Adrenal gland (tissue), 12 donors: ENCODE data around the gene CHRNB2. TPM values are rescaled to one million over a fixed set of nuclear protein-coding genes. Genes with fewer than 3 reads are reported as not detected.

Experiments used
- DNase-seq, 7 donors: peaks; one replicate each; pipeline ENCODE4 v3.0.0-alpha.2; 2019 to 2020
- H3K27ac ChIP-seq, 5 donors: fragments of 200-600 bp; sonication (generic) in 4 of 5; 1 replicate in 3 of 5; 2 replicates in 2 of 5; pipeline versions ENCODE4 v1.5.1 to v1.8.0; 2016 to 2020; ENCODE audit warnings: mild to moderate bottlenecking in 1 of 5
- H3K27me3 ChIP-seq: fragments of 200-600 bp; 2 replicates; pipeline ENCODE4 v1.8.0; 2021
- H3K36me3 ChIP-seq, 2 donors: fragments of 200-600 bp; replicated peaks in 1 of 2; 1 replicate in 1 of 2; 2 replicates in 1 of 2; pipeline versions ENCODE4 v1.5.1 to v1.8.0; 2018 to 2022
- H3K4me1 ChIP-seq, 2 donors: fragments of 200-600 bp; replicated peaks in 1 of 2; 1 replicate in 1 of 2; 2 replicates in 1 of 2; pipeline versions ENCODE4 v1.5.1 to v1.8.0; 2018 to 2021
- H3K4me3 ChIP-seq, 4 donors: fragments of 200-600 bp; sonication (generic) in 3 of 4; one replicate each; pipeline ENCODE4 v1.5.1; 2016 to 2018
- H3K9me3 ChIP-seq, 3 donors: fragments of 200-600 bp; sonication (generic) in 1 of 3; replicated peaks in 1 of 3; 1 replicate in 2 of 3; 2 replicates in 1 of 3; pipeline versions ENCODE4 v1.5.1 to v1.8.0; 2016 to 2021
- POLR2A ChIP-seq, 2 donors: fragments of 450-650 bp; IDR thresholded peaks; one replicate each; pipeline ENCODE4 v1.6.1; 2017; ENCODE audit warnings: antibody characterized with exemption in 2 of 2, mild to moderate bottlenecking in 2 of 2, moderate library complexity in 1 of 2
- WGBS, 4 donors: extraction: QIAGEN DNeasy Blood & Tissue Kit in 2 of 4; methylation state at CpG; one replicate each; pipeline versions ENCODE4 v1.1.5 to v1.1.7; 2013 to 2017; 5-methylcytosine and 5-hydroxymethylcytosine counted together
- intact Hi-C, 2 donors: fragments of 100-400 bp; cut with DNase I; formaldehyde crosslinking; loops; one replicate each; pipeline versions ENCODE4 v1.14.1 to v1.15.0; 2022 to 2023
- polyA plus RNA-seq, 3 donors: library from polyadenylated mRNA; stranded (reverse); fragments of 200-250 nt in 2 of 3; fragments of 350-450 nt in 1 of 3; fragmentation: Illumina TruSeq in 1 of 3; extraction: RNeasy Lipid Tissue Mini Kit (QIAGEN cat#74804) in 1 of 3; gene quantifications; one replicate each; pipeline ENCODE4 v1.2.3, GENCODE V29; 2013 to 2014
- total RNA-seq, 9 donors: library from RNA; depleted of rRNA in 4 of 9; stranded (reverse); fragments of >200 nt in 4 of 9; fragments of 120-200 nt in 1 of 9; fragmentation: NEBNext Ultra II Directional in 1 of 9; extraction: Animal tissue kit (Norgen Biotek cat#: 25700) in 1 of 9; gene quantifications; one replicate each; pipeline versions ENCODE4 v1.1.0 to v1.2.4, GENCODE V29; 2013 to 2023
- TF ChIP-seq, protein P1 (sequence below), 6 experiments: fragments of 450-650 bp in 4 of 6; fragments of 200-600 bp in 2 of 6; sonication (generic) in 1 of 6; IDR thresholded peaks; 1 replicate in 5 of 6; 2 replicates in 1 of 6; pipeline versions ENCODE4 v1.5.1 to v1.8.0; 2016 to 2021; ENCODE audit warnings: antibody characterized with exemption in 6 of 6, mild to moderate bottlenecking in 2 of 6, moderate library complexity in 1 of 6
- donor health status: healthy with polysubstance abuse.
- donor health status: Bipolar disorder and iron deficiency.
- donor health status: DM: yes; HTN: yes; CAD: no.
- donor health status: DM: no; HTN: no; CAD: no.
- donor health status: DM: no; HTN: no; CAD: no.
- donor health status: DM: yes; HTN: yes; CAD: no.

CHRNB2 gene
- total and polyA plus RNA-seq, 12 donors = 0.06 to 2.2 (median 0.74) TPM

DNA sequence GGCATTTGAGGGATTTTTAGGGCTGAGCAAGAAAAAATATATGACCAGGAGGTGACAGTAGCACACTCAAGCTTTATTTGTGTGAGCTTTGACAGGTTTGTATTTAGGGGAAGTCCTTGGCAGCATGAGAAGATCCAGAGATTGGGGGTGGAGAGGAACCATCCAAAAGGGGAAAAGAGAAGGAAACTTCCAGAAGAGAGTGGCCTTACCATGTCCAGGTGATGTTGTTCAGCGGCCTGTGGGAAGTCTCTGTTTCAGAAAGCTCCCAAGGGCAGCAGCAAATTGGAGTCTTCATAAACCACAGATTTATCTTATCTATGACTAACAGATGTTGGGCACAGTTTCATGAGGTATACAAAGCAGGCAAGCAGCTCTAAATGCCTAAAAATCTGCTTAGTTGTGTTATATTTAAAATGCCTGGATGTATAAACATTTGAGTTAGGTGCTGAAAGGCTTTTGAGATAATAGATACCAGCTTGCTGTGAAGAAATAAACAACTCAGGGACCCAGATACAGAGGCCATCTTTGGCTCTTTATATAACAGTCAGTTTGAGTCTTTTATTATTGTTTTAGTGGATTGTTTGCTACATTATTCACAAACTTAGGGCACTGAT is 61.6 kb downstream of the CHRNB2 start:
- TF ChIP-seq POLR2A (IDR thresholded peaks at IDR 0.05) = no peak
- TF ChIP-seq, protein P1, sequence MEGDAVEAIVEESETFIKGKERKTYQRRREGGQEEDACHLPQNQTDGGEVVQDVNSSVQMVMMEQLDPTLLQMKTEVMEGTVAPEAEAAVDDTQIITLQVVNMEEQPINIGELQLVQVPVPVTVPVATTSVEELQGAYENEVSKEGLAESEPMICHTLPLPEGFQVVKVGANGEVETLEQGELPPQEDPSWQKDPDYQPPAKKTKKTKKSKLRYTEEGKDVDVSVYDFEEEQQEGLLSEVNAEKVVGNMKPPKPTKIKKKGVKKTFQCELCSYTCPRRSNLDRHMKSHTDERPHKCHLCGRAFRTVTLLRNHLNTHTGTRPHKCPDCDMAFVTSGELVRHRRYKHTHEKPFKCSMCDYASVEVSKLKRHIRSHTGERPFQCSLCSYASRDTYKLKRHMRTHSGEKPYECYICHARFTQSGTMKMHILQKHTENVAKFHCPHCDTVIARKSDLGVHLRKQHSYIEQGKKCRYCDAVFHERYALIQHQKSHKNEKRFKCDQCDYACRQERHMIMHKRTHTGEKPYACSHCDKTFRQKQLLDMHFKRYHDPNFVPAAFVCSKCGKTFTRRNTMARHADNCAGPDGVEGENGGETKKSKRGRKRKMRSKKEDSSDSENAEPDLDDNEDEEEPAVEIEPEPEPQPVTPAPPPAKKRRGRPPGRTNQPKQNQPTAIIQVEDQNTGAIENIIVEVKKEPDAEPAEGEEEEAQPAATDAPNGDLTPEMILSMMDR (IDR thresholded peaks at IDR 0.05) = no peak
- Histone ChIP-seq H3K27me3 (no peaks in the 10 kb centered on the region), H3K4me3 (no peak overlapping the region), H3K27ac (no peak overlapping the region), H3K9me3 (no peaks in the 10 kb centered on the region), H3K4me1 (peaks cover 6 to 10% of the 10 kb centered on the region in 2 donors), H3K36me3 (no peaks in the 10 kb centered on the region)
- no peak for DNase-seq
- intact Hi-C loops = no loop called here
- WGBS, 4 donors = 63 to 87% (median 70%) methylated on average over 1 of the region's 1 CpG

Other genes starting within 250 kb of the CHRNB2 start
- gene AQP10, start 246.7 kb upstream of the CHRNB2 start, total RNA-seq = under 1 TPM in 1 of 9 donors, not detected in 8; 0.06 TPM
- gene AQP10, start 246.7 kb upstream of the CHRNB2 start, polyA plus RNA-seq = not detected
- gene ATP8B2, start 242.3 kb upstream of the CHRNB2 start, total RNA-seq = 10 to 100 TPM; 17.1 to 80.8 (median 26.1) TPM
- gene ATP8B2, start 242.3 kb upstream of the CHRNB2 start, polyA plus RNA-seq = 10 to 100 TPM in 2 of 3 donors, 1 to 10 TPM in 1; 9.9 to 15.4 (median 11.6) TPM
- gene IL6R, start 162.4 kb upstream of the CHRNB2 start, total RNA-seq = 10 to 100 TPM in 8 of 9 donors, 1 to 10 TPM in 1; 6.5 to 43.0 (median 23.2) TPM
- 1 to 10 TPM; 4.4 to 5.4 (median 5.3) TPM for gene IL6R, start 162.4 kb upstream of the CHRNB2 start, polyA plus RNA-seq
- gene TDRD10, start 65.6 kb upstream of the CHRNB2 start, total RNA-seq = 1 to 10 TPM in 6 of 9 donors, under 1 TPM in 2, not detected in 1; 0.55 to 7.5 (median 2.6) TPM
- 10 to 100 TPM in 2 of 3 donors, 1 to 10 TPM in 1; 1.3 to 24.9 (median 22.8) TPM for gene TDRD10, start 65.6 kb upstream of the CHRNB2 start, polyA plus RNA-seq
- gene SHE, start 65.4 kb upstream of the CHRNB2 start, total RNA-seq = 10 to 100 TPM in 8 of 9 donors, 1 to 10 TPM in 1; 6.4 to 30.7 (median 18.3) TPM
- 10 to 100 TPM; 11.4 to 14.7 (median 12.7) TPM for gene SHE, start 65.4 kb upstream of the CHRNB2 start, polyA plus RNA-seq
- 100 to 1,000 TPM in 2 of 9 donors, 10 to 100 TPM in 7; 15.7 to 102 (median 38.1) TPM for gene UBE2Q1, start 9.1 kb upstream of the CHRNB2 start, total RNA-seq
- 10 to 100 TPM; 31.1 to 83.8 (median 33.2) TPM for gene UBE2Q1, start 9.1 kb upstream of the CHRNB2 start, polyA plus RNA-seq
- 100 to 1,000 TPM in 8 of 9 donors, 10 to 100 TPM in 1; 83.9 to 160 (median 127) TPM for gene ADAR, start 40.4 kb downstream of the CHRNB2 start, total RNA-seq
- 100 to 1,000 TPM in 1 of 3 donors, 10 to 100 TPM in 2; 18.5 to 123 (median 30.0) TPM for gene ADAR, start 40.4 kb downstream of the CHRNB2 start, polyA plus RNA-seq